ENCODE results near the gene CPNE4. TPM values are rescaled to one million over a fixed set of nuclear protein-coding genes. Genes with fewer than 3 reads are reported as not detected.

Gene CPNE4
- total RNA-seq, 1 donor = not detected

DNA sequence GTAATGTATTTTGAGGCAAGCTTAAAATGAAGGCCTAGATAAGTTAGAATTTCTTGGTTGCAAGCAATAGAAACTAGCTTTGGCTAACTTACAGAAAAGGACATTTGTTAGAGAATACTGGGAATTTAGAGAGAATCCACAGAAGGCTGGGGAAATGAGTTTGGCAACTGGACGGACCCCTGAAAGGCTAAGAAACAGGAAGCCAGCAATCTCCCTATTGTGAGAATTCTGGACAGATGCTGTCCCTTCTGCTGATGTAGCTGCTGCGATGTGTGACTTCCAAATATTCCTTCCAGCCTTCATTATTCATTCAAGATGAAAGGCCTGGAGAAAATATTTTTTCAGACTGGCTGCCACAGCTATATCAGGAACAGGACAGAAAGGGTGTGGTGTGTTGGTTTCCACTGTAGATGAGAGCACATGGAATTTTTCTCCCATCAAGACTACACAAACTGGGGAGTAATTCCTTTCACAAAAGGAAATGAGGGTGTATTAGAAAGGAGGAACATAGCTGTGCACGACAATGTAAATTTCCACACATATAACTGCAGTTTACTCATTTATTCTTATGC, 213.5 kb downstream of the CPNE4 start:
- no peak for DNase-seq (ENCODE audit: low read depth)
- TF ChIP-seq, protein P1, sequence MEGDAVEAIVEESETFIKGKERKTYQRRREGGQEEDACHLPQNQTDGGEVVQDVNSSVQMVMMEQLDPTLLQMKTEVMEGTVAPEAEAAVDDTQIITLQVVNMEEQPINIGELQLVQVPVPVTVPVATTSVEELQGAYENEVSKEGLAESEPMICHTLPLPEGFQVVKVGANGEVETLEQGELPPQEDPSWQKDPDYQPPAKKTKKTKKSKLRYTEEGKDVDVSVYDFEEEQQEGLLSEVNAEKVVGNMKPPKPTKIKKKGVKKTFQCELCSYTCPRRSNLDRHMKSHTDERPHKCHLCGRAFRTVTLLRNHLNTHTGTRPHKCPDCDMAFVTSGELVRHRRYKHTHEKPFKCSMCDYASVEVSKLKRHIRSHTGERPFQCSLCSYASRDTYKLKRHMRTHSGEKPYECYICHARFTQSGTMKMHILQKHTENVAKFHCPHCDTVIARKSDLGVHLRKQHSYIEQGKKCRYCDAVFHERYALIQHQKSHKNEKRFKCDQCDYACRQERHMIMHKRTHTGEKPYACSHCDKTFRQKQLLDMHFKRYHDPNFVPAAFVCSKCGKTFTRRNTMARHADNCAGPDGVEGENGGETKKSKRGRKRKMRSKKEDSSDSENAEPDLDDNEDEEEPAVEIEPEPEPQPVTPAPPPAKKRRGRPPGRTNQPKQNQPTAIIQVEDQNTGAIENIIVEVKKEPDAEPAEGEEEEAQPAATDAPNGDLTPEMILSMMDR (IDR thresholded peaks at IDR 0.05; ENCODE audit: insufficient read depth, low read length) = no peak
- no peak overlapping the region for H3K4me3 ChIP-seq (ENCODE audit: low read depth, low read length)

DNA sequence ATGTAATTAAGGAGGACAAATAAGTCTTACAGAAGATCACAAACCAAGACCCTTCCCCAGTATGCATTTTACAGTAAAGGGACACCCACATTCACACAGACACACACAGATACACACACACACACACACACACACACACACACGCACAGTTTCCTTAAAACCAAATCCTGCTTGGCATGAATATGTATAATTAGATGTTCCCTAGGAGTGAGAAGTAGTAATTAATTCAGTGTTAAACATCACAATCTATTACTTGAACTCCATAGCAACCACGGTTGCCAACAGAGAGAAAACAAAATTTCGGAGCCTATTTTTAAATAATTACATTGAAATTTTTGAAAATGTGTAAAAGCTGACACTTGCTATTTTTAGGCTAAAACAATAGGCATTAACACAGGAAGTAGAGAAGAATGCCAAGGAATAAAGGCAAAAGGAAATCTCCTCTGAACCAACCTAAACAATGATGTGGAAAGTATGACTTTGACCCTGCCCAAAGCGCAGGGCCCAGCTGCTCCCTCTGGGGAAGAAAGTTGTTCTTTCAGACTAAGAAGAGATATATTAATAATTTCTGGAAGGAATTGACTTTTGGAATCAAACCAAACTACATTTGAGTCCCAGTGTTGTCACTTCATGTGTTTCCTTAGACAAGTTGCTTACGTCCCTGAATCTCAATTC, 215.3 kb downstream of the CPNE4 start:
- DNase-seq (ENCODE audit: low read depth) = no peak
- no peak overlapping the region for H3K4me3 ChIP-seq (ENCODE audit: low read depth, low read length)
- TF ChIP-seq, protein P1 (IDR thresholded peaks at IDR 0.05; ENCODE audit: insufficient read depth, low read length) = no peak

DNA sequence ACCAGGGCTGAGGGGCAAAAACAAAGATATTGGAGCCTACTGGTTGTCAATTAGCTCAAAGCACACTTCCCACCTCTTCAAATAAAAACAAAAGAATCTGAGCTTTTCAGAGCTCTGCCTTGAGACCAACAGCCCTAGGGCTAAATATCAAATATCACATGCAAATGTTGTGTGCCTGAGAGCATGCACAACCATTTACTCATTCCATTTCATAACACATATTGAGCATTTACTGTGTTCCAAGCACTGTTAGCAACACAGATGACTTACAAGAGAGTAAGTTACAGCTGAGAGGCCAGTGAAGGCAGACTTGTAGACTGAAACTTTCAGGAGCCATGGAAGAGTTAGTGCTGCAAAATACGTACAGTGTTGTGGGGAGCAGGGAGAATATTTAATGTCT, 222.4 kb downstream of the CPNE4 start:
- H3K4me3 ChIP-seq (ENCODE audit: low read depth, low read length) = no peak overlapping the region
- TF ChIP-seq, protein P1 (IDR thresholded peaks at IDR 0.05; ENCODE audit: insufficient read depth, low read length) = no peak
- DNase-seq (ENCODE audit: low read depth) = no peak

DNA sequence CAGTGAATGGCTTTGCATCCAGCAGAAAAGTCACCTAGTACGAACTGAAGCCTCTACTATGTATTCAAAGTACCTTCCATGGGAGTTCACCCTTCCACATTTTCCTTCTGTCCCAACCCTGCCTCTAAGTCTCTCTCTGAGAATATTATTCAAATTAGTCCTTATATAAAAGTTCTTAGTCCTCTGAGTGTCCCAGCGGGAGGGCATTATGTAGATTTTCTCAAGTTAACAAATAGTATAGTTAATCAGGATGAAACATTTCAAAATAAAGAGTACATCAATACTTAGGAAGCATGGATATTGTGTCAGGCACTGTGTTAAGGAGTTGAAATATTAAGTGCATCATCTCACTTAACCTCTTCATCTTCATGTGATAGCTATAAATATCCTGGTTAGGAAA, 223.3 kb downstream of the CPNE4 start:
- no peak overlapping the region for H3K4me3 ChIP-seq (ENCODE audit: low read depth, low read length)
- DNase-seq (ENCODE audit: low read depth) = no peak
- TF ChIP-seq, protein P1 (IDR thresholded peaks at IDR 0.05; ENCODE audit: insufficient read depth, low read length) = no peak

DNA sequence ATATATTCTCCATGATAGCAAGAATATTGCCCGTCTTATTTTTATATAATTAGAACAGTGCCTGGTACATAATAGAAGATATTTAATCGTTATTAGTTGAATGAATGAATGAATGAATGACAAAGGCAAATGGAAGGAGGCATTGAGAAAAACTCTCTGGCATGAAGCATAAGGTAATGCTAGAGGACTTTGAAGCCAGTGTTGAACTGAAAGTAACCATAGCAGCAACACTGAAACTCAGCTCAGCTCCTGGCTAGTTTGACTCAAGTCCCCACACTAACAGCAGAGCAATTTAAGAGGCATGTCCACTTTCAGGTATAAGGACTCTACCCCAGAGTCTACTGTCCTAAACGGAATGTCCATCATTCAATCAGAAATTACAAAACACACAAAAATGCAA, 227.0 kb downstream of the CPNE4 start:
- DNase-seq (ENCODE audit: low read depth) = no peak
- TF ChIP-seq, protein P1 (IDR thresholded peaks at IDR 0.05; ENCODE audit: insufficient read depth, low read length) = no peak
- no peak overlapping the region for H3K4me3 ChIP-seq (ENCODE audit: low read depth, low read length)

DNA sequence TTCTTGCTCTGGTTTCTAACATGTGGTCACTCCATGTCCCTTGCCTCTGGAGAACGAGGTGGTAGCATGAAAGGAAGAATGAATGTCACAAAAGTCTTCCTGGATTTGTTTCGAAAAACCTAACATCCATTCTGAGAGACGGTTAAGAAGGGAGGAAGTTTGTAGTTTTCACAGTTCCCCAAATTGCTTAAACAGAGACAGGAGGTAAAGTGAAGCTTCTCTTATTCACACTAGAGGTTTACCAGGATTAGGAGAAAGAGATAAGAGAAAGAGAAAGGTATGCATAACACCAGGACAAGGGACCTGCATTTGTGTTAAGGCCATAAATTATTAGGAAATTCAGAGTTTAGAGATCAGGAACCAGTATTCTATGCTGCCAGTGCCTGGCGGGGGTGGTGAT, 228.1 kb downstream of the CPNE4 start:
- DNase-seq (ENCODE audit: low read depth) = no peak
- no peak overlapping the region for H3K4me3 ChIP-seq (ENCODE audit: low read depth, low read length)
- TF ChIP-seq, protein P1 (IDR thresholded peaks at IDR 0.05; ENCODE audit: insufficient read depth, low read length) = no peak
